NAMALWA (cell line): ENCODE data around the gene MTM1.

Experiments used
- DNase-seq: peaks from one replicate; pipeline ENCODE4 v3.0.0-alpha.2; 2015; ENCODE audit warnings: low spot score

Gene MTM1

GRCh38 chrX:150605603-150606002, 37.2 kb downstream of the MTM1 start:
- no peak for DNase-seq

GRCh38 chrX:150607201-150607600, 38.8 kb downstream of the MTM1 start:
- DNase-seq = no peak

- DNase-seq = no peak
Measured at GRCh38 chrX:150610043-150610442, 41.6 kb downstream of the MTM1 start.

- no peak for DNase-seq
Measured at GRCh38 chrX:150610446-150610845, 42.0 kb downstream of the MTM1 start.

- no peak for DNase-seq
Measured at GRCh38 chrX:150615356-150615755, 46.9 kb downstream of the MTM1 start.

- DNase-seq = no peak
Measured at GRCh38 chrX:150616179-150616862, 47.9 kb downstream of the MTM1 start.

GRCh38 chrX:150616863-150617198, 48.4 kb downstream of the MTM1 start:
- DNase-seq = no peak

GRCh38 chrX:150621652-150622051, 53.2 kb downstream of the MTM1 start:
- no peak for DNase-seq

- no peak for DNase-seq
Measured at GRCh38 chrX:150623583-150623982, 55.2 kb downstream of the MTM1 start.

- DNase-seq = no peak
Measured at GRCh38 chrX:150625097-150625496, 56.7 kb downstream of the MTM1 start.

- DNase-seq = no peak
Measured at GRCh38 chrX:150625875-150626274, 57.5 kb downstream of the MTM1 start.

- DNase-seq = no peak
Measured at GRCh38 chrX:150627957-150628356, 59.5 kb downstream of the MTM1 start.

GRCh38 chrX:150635952-150636351, 67.5 kb downstream of the MTM1 start:
- DNase-seq = no peak

- DNase-seq = no peak
Measured at GRCh38 chrX:150642423-150642822, 74.0 kb downstream of the MTM1 start.

- peak; percentile 1 for DNase-seq
Measured at GRCh38 chrX:150643271-150643670, 74.8 kb downstream of the MTM1 start.

GRCh38 chrX:150643958-150644357, 75.5 kb downstream of the MTM1 start:
- DNase-seq = no peak

- DNase-seq = no peak
Measured at GRCh38 chrX:150644422-150644821, 76.0 kb downstream of the MTM1 start.

GRCh38 chrX:150647331-150647730, 78.9 kb downstream of the MTM1 start:
- no peak for DNase-seq

- DNase-seq = no peak
Measured at GRCh38 chrX:150648296-150648940, 80.0 kb downstream of the MTM1 start.

GRCh38 chrX:150649096-150649870, 80.9 kb downstream of the MTM1 start:
- DNase-seq = no peak

- DNase-seq = no peak
Measured at GRCh38 chrX:150651906-150652305, 83.5 kb downstream of the MTM1 start.

GRCh38 chrX:150655788-150656187, 87.4 kb downstream of the MTM1 start:
- no peak for DNase-seq

- no peak for DNase-seq
Measured at GRCh38 chrX:150663073-150663472, 94.7 kb downstream of the MTM1 start.
